SJSA1 (cell line): ENCODE results near the gene SPTY2D1. TPM values are rescaled to one million over a fixed set of nuclear protein-coding genes. Genes with fewer than 3 reads are reported as not detected.
"Not testable (repeated sequence)": the region's sequence is repeated elsewhere in the genome, so short reads cannot be mapped to it uniquely, and the experiment has no call there.

Experiments used
- DNase-seq, 2 experiments: peaks; one replicate each; pipeline ENCODE4 v3.0.0-alpha.2; 2015 to 2020; ENCODE audit warnings: low spot score in 2 of 2, low read depth in 1 of 2
- H3K27ac ChIP-seq: fragments of 250-450 bp; sonication (Bioruptor Pico); 2 replicates; pipeline ENCODE4 v1.5.1; 2020; ENCODE audit warnings: mild to moderate bottlenecking, moderate library complexity
- H3K27me3 ChIP-seq: fragments of 250-450 bp; sonication (Bioruptor Pico); replicated peaks from 2 replicates; pipeline ENCODE4 v1.5.1; 2020; ENCODE audit warnings: mild to moderate bottlenecking, moderate library complexity
- H3K36me3 ChIP-seq: fragments of 250-450 bp; sonication (Bioruptor Pico); 2 replicates; pipeline ENCODE4 v1.5.1; 2020; ENCODE audit warnings: mild to moderate bottlenecking
- H3K4me1 ChIP-seq: fragments of 250-450 bp; sonication (Bioruptor Pico); replicated peaks from 2 replicates; pipeline ENCODE4 v1.6.1; 2021; ENCODE audit warnings: mild to moderate bottlenecking
- H3K4me3 ChIP-seq: fragments of 250-450 bp; sonication (Bioruptor Pico); 2 replicates; pipeline ENCODE4 v1.5.1; 2020; ENCODE audit warnings: mild to moderate bottlenecking
- H3K9me3 ChIP-seq: fragments of 250-450 bp; sonication (Bioruptor Pico); replicated peaks from 2 replicates; pipeline ENCODE4 v1.5.1; 2020; ENCODE audit warnings: mild to moderate bottlenecking
- total RNA-seq: library from RNA; depleted of rRNA; stranded (reverse); fragments of >200 nt; shearing (Covaris generic); gene quantifications from 2 replicates; pipeline ENCODE4 v1.2.3, GENCODE V29; 2014

The SPTY2D1 gene
- total RNA-seq, 1 experiment from 2014 or later, result 13.3 TPM

GRCh38 chr11:18608376-18608775, 25.8 kb downstream of the SPTY2D1 start:
- Histone ChIP-seq H3K9me3 (no peaks in the 10 kb centered on the region), H3K27ac (no peak overlapping the region), H3K27me3 (no peaks in the 10 kb centered on the region), H3K36me3 (peaks cover 7% of the 10 kb centered on the region), H3K4me1 (no peaks in the 10 kb centered on the region), H3K4me3 (no peak overlapping the region)
- DNase-seq, result no peak

GRCh38 chr11:18600915-18601569, 33.1 kb downstream of the SPTY2D1 start:
- H3K27ac ChIP-seq, result no peak overlapping the region
- no peaks in the 10 kb centered on the region for H3K36me3 ChIP-seq
- no peak overlapping the region for H3K4me3 ChIP-seq
- no peak for DNase-seq
- H3K27me3 ChIP-seq, result no peaks in the 10 kb centered on the region
- no peaks in the 10 kb centered on the region for H3K9me3 ChIP-seq
- no peaks in the 10 kb centered on the region for H3K4me1 ChIP-seq

- Histone ChIP-seq H3K27me3 (no peaks in the 10 kb centered on the region), H3K9me3 (no peaks in the 10 kb centered on the region), H3K4me1 (no peaks in the 10 kb centered on the region), H3K4me3 (no peak within 1 kb of the TSS), H3K27ac (no peak within 1 kb of the TSS), H3K36me3 (no peaks in the 10 kb centered on the region)
- DNase-seq, result no peak
These were observed 34.4 kb downstream of the SPTY2D1 start, which contains the start of gene MISFA for GRCh38 chr11:18599739-18600230. Gene MISFA (plus strand): TSS chr11:18599789. CDS start chr11:18599929, 140 bp downstream.

- Histone ChIP-seq H3K27me3 (no peaks in the 10 kb centered on the region), H3K27ac (no peak overlapping the region), H3K36me3 (no peaks in the 10 kb centered on the region), H3K9me3 (no peaks in the 10 kb centered on the region), H3K4me3 (no peak overlapping the region), H3K4me1 (no peaks in the 10 kb centered on the region)
- no peak for DNase-seq
These were observed 39.0 kb downstream of the SPTY2D1 start for GRCh38 chr11:18594999-18595749.

GRCh38 chr11:18594088-18594487, 40.1 kb downstream of the SPTY2D1 start:
- not testable (repeated sequence) for DNase-seq, H3K4me1 ChIP-seq, H3K27me3 ChIP-seq, H3K36me3 ChIP-seq, H3K4me3 ChIP-seq, H3K9me3 ChIP-seq, H3K27ac ChIP-seq

- H3K9me3 ChIP-seq, result no peaks in the 10 kb centered on the region
- no peaks in the 10 kb centered on the region for H3K27me3 ChIP-seq
- no peak overlapping the region for H3K4me3 ChIP-seq
- DNase-seq, result no peak
- no peak overlapping the region for H3K27ac ChIP-seq
- no peaks in the 10 kb centered on the region; the same call in 1 of the 2 replicates for H3K36me3 ChIP-seq
- H3K4me1 ChIP-seq, result peaks cover 5% of the 10 kb centered on the region; the same call in 1 of the 2 replicates
These were observed 43.6 kb downstream of the SPTY2D1 start for GRCh38 chr11:18590571-18590970.

GRCh38 chr11:18588297-18589252, 45.6 kb downstream of the SPTY2D1 start, which contains the start of gene UEVLD:
Gene UEVLD (minus strand): TSS chr11:18588734. CDS start chr11:18588654, 80 bp downstream.
- DNase-seq, result peak; percentile 74 to 76
- peak within 1 kb of the TSS; percentile 79 for H3K4me3 ChIP-seq
- no peaks in the 10 kb centered on the region for H3K27me3 ChIP-seq
- H3K36me3 ChIP-seq, result no peaks in the 10 kb centered on the region; the same call in 1 of the 2 replicates
- H3K27ac ChIP-seq, result peak within 1 kb of the TSS; percentile 59
- no peaks in the 10 kb centered on the region for H3K9me3 ChIP-seq
- peaks cover 5% of the 10 kb centered on the region; the same call in 1 of the 2 replicates for H3K4me1 ChIP-seq

GRCh38 chr11:18581825-18582224, 52.3 kb downstream of the SPTY2D1 start:
- Histone ChIP-seq H3K36me3 (no peaks in the 10 kb centered on the region), H3K4me1 (no peaks in the 10 kb centered on the region), H3K27me3 (no peaks in the 10 kb centered on the region), H3K27ac (no peak overlapping the region), H3K4me3 (no peak overlapping the region), H3K9me3 (no peaks in the 10 kb centered on the region)
- no peak for DNase-seq

GRCh38 chr11:18580113-18580766, 53.9 kb downstream of the SPTY2D1 start:
- Histone ChIP-seq H3K4me1 (no peaks in the 10 kb centered on the region), H3K27me3 (no peaks in the 10 kb centered on the region), H3K4me3 (no peak overlapping the region), H3K36me3 (no peaks in the 10 kb centered on the region), H3K9me3 (no peaks in the 10 kb centered on the region), H3K27ac (no peak overlapping the region)
- no peak for DNase-seq

GRCh38 chr11:18578975-18579598, 55.1 kb downstream of the SPTY2D1 start:
- Histone ChIP-seq H3K4me3 (no peak overlapping the region), H3K27ac (no peak overlapping the region), H3K9me3 (no peaks in the 10 kb centered on the region), H3K27me3 (no peaks in the 10 kb centered on the region), H3K4me1 (no peaks in the 10 kb centered on the region), H3K36me3 (peaks cover 2% of the 10 kb centered on the region; the same call in 1 of the 2 replicates)
- DNase-seq, result no peak

- Histone ChIP-seq H3K9me3 (no peaks in the 10 kb centered on the region), H3K27me3 (no peaks in the 10 kb centered on the region), H3K36me3 (peaks cover 2% of the 10 kb centered on the region; the same call in 1 of the 2 replicates), H3K27ac (no peak overlapping the region), H3K4me3 (no peak overlapping the region), H3K4me1 (no peaks in the 10 kb centered on the region)
- no peak for DNase-seq
These were observed 58.8 kb downstream of the SPTY2D1 start for GRCh38 chr11:18575361-18575760.

GRCh38 chr11:18567081-18567480, 67.1 kb downstream of the SPTY2D1 start:
- H3K27ac ChIP-seq, result no peak overlapping the region
- no peak for DNase-seq
- no peaks in the 10 kb centered on the region for H3K36me3 ChIP-seq
- H3K4me3 ChIP-seq, result no peak overlapping the region
- no peaks in the 10 kb centered on the region for H3K9me3 ChIP-seq
- H3K27me3 ChIP-seq, result no peaks in the 10 kb centered on the region
- no peaks in the 10 kb centered on the region for H3K4me1 ChIP-seq
